ENCODE data around the gene TNIP1.

TNIP1 gene

GRCh38 chr5:151062405-151063141 is 18.3 kb downstream of the TNIP1 start:
- DNase-seq, result no peak

GRCh38 chr5:151060742-151061141 is 20.1 kb downstream of the TNIP1 start:
- DNase-seq, result no peak

- DNase-seq, result no peak
Observed at GRCh38 chr5:151058891-151059489, 21.8 kb downstream of the TNIP1 start.

GRCh38 chr5:151058301-151058700 is 22.5 kb downstream of the TNIP1 start:
- no peak for DNase-seq

- no peak for DNase-seq
Observed at GRCh38 chr5:151056379-151057325, 24.2 kb downstream of the TNIP1 start.

- no peak for DNase-seq
Observed at GRCh38 chr5:151055336-151055735, 25.5 kb downstream of the TNIP1 start.

- DNase-seq, result no peak
Observed at GRCh38 chr5:151054709-151055108, 26.1 kb downstream of the TNIP1 start.

GRCh38 chr5:151053796-151054462 is 26.9 kb downstream of the TNIP1 start:
- DNase-seq, result no peak

- no peak for DNase-seq
Observed at GRCh38 chr5:151052836-151053235, 28.0 kb downstream of the TNIP1 start.

- no peak for DNase-seq
Observed at GRCh38 chr5:151051931-151052608, 28.8 kb downstream of the TNIP1 start.

GRCh38 chr5:151051066-151051930 is 29.5 kb downstream of the TNIP1 start:
- DNase-seq, result peak; percentile 5 to 66

GRCh38 chr5:151048526-151048925 is 32.3 kb downstream of the TNIP1 start:
- DNase-seq, result peak in 1 of 2 experiments; percentile 3

- no peak for DNase-seq
Observed at GRCh38 chr5:151047814-151048425, 32.9 kb downstream of the TNIP1 start.

- DNase-seq, result no peak
Observed at GRCh38 chr5:151042453-151043093, 38.3 kb downstream of the TNIP1 start.

- no peak for DNase-seq
Observed at GRCh38 chr5:151041577-151042268, 39.1 kb downstream of the TNIP1 start.

GRCh38 chr5:151040211-151040747 is 40.6 kb downstream of the TNIP1 start:
- no peak for DNase-seq

- DNase-seq, result no peak
Observed at GRCh38 chr5:151039665-151040064, 41.2 kb downstream of the TNIP1 start.

- DNase-seq, result no peak
Observed at GRCh38 chr5:151038801-151039238, 42.0 kb downstream of the TNIP1 start.

GRCh38 chr5:151038412-151038745 is 42.5 kb downstream of the TNIP1 start:
- DNase-seq, result no peak
